Chondrocyte (in vitro differentiated cells): ENCODE measurements around the gene JARID2. TPM values are rescaled to one million over a fixed set of nuclear protein-coding genes. Genes with fewer than 3 reads are reported as not detected.
A peak's percentile ranks its signal among the peaks of the same experiment; 100 is the strongest.

Experiments
- DNase-seq: peaks from one replicate; pipeline ENCODE4 v3.0.0; 2021; ENCODE audit warnings: mixed read lengths, low spot score
- H3K27ac Mint-ChIP-seq: one replicate; pipeline ENCODE4 v1.8.0; 2021; ENCODE audit warnings: mild to moderate bottlenecking, moderate library complexity, mixed read lengths; ENCODE audit not compliant: unreplicated experiment
- H3K27me3 Mint-ChIP-seq: 2 replicates; pipeline ENCODE4 v1.8.0; 2021; ENCODE audit warnings: low read depth, mixed read lengths
- H3K36me3 Mint-ChIP-seq: 2 replicates; pipeline ENCODE4 v1.8.0; 2021; ENCODE audit warnings: low read depth, mixed read lengths
- H3K4me1 Mint-ChIP-seq: 2 replicates; pipeline ENCODE4 v1.8.0; 2021; ENCODE audit warnings: low read depth, mild to moderate bottlenecking, mixed read lengths
- H3K4me3 Mint-ChIP-seq: one replicate; pipeline ENCODE4 v1.8.0; 2021; ENCODE audit warnings: mild to moderate bottlenecking, moderate library complexity, mixed read lengths; ENCODE audit not compliant: unreplicated experiment
- H3K9me3 Mint-ChIP-seq: 2 replicates; pipeline ENCODE4 v1.8.0; 2021; ENCODE audit warnings: low read depth, mixed read lengths
- CTCF ChIP-seq: fragments of 200-600 bp; sonication (generic); IDR thresholded peaks from 2 replicates; pipeline ENCODE4 v1.5.0; 2021; ENCODE audit warnings: antibody characterized with exemption, mild to moderate bottlenecking, moderate library complexity
- total RNA-seq: library from RNA; stranded (reverse); gene quantifications from 3 replicates; pipeline ENCODE4 v1.2.1, GENCODE V29; 2021

The JARID2 gene
- total RNA-seq, 1 donor from 2014 or later, result 9.9 TPM

GRCh38 chr6:15498640-15499039 lies 252.8 kb downstream of the JARID2 start:
- Mint-ChIP-seq H3K27me3 (no peaks in the 10 kb centered on the region), H3K27ac (no peak overlapping the region), H3K4me1 (peaks cover 41% of the 10 kb centered on the region), H3K4me3 (no peak overlapping the region), H3K36me3 (peaks cover 12% of the 10 kb centered on the region), H3K9me3 (no peaks in the 10 kb centered on the region)
- no peak for DNase-seq
- no peak for TF ChIP-seq CTCF

GRCh38 chr6:15499125-15499524 lies 253.3 kb downstream of the JARID2 start:
- Mint-ChIP-seq H3K36me3 (peaks cover 12% of the 10 kb centered on the region), H3K9me3 (no peaks in the 10 kb centered on the region), H3K4me1 (peaks cover 38% of the 10 kb centered on the region), H3K4me3 (no peak overlapping the region), H3K27me3 (no peaks in the 10 kb centered on the region), H3K27ac (no peak overlapping the region)
- DNase-seq, result no peak
- TF ChIP-seq CTCF, result no peak

GRCh38 chr6:15499591-15499990 lies 253.7 kb downstream of the JARID2 start:
- no peak for DNase-seq
- Mint-ChIP-seq H3K27ac (no peak overlapping the region), H3K9me3 (no peaks in the 10 kb centered on the region), H3K27me3 (no peaks in the 10 kb centered on the region), H3K4me1 (peaks cover 42% of the 10 kb centered on the region), H3K36me3 (peaks cover 12% of the 10 kb centered on the region), H3K4me3 (no peak overlapping the region)
- TF ChIP-seq CTCF, result no peak

GRCh38 chr6:15500078-15500740 lies 254.3 kb downstream of the JARID2 start:
- H3K4me3 Mint-ChIP-seq, result no peak overlapping the region
- peaks cover 12% of the 10 kb centered on the region for H3K36me3 Mint-ChIP-seq
- no peak for TF ChIP-seq CTCF
- H3K9me3 Mint-ChIP-seq, result no peaks in the 10 kb centered on the region
- H3K27me3 Mint-ChIP-seq, result no peaks in the 10 kb centered on the region
- no peak overlapping the region for H3K27ac Mint-ChIP-seq
- peaks cover 44% of the 10 kb centered on the region for H3K4me1 Mint-ChIP-seq
- DNase-seq, result no peak

GRCh38 chr6:15500901-15501825 lies 255.3 kb downstream of the JARID2 start:
- peaks cover 10% of the 10 kb centered on the region for H3K36me3 Mint-ChIP-seq
- H3K9me3 Mint-ChIP-seq, result no peaks in the 10 kb centered on the region
- H3K4me1 Mint-ChIP-seq, result peaks cover 42% of the 10 kb centered on the region
- no peaks in the 10 kb centered on the region for H3K27me3 Mint-ChIP-seq
- H3K4me3 Mint-ChIP-seq, result no peak overlapping the region
- no peak overlapping the region for H3K27ac Mint-ChIP-seq
- TF ChIP-seq CTCF, result no peak
- DNase-seq, result peak; percentile 78
